ENCODE data around the gene BOC. TPM values are rescaled to one million over a fixed set of nuclear protein-coding genes. Genes with fewer than 3 reads are reported as not detected.

Gene BOC
- polyA plus RNA-seq, 1 donor from 2014 or later = 0.53 TPM

DNA sequence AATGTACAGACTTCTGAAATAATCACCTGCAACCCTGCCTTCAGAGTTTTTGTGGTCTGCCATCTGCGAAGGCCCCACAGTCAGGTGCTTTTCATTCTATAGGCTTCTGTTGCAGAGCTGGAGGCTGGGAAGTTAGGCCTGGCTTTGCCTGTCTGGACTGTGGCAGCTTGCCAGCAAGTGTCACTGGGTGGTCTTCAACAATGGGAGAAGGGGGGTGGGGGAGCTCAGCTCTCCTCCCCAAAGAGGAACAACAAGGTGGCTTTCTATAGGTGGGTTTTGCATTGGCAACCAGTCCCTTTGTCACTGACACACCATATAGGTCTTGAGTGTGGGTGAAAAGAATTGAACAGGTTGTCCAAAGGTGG lies 7.3 kb downstream of the BOC start:
- no peaks in the 10 kb centered on the region for H3K9me3 ChIP-seq (ENCODE audit: low read length)
- no peak overlapping the region for H3K9ac ChIP-seq (ENCODE audit: low read length)
- no peaks in the 10 kb centered on the region for H3K36me3 ChIP-seq (ENCODE audit: insufficient read depth, low read length)
- H3K79me2 ChIP-seq (replicated peaks; ENCODE audit: insufficient read depth, low read length) = peaks cover 88% of the 10 kb centered on the region
- no peak overlapping the region for H2AFZ ChIP-seq (ENCODE audit: low read depth, low read length)
- no peak overlapping the region for H3K4me2 ChIP-seq (ENCODE audit: low read length)
- no peaks in the 10 kb centered on the region for H4K20me1 ChIP-seq (ENCODE audit: insufficient read depth)
- no peaks in the 10 kb centered on the region for H3F3A ChIP-seq (ENCODE audit: insufficient read depth, low read length, poor library complexity, severe bottlenecking)
- no peaks in the 10 kb centered on the region for H3K27me3 ChIP-seq (ENCODE audit: insufficient read depth, low read depth, low read length)
- H3K27ac ChIP-seq (ENCODE audit: low read length) = no peak overlapping the region
- no peaks in the 10 kb centered on the region for H3K9me2 ChIP-seq (ENCODE audit: insufficient read depth, low read length)
- no peak overlapping the region for H3K4me3 ChIP-seq (ENCODE audit: low read length)
- TF ChIP-seq TAF1 (IDR thresholded peaks at IDR 0.05; ENCODE audit: low read depth) (no peak), SMC3 (conservative IDR thresholded peaks at IDR 0.05; ENCODE audit: poor library complexity) (no peak), POLR2AphosphoS5 (IDR thresholded peaks at IDR 0.05) (no peak), REST (IDR thresholded peaks at IDR 0.05; ENCODE audit: borderline replicate concordance) (no peak), RAD21 (conservative IDR thresholded peaks at IDR 0.05) (no peak), MXI1 (conservative IDR thresholded peaks at IDR 0.05; ENCODE audit: poor library complexity, severe bottlenecking) (no peak), EP300 (conservative IDR thresholded peaks at IDR 0.05; ENCODE audit: poor library complexity, severe bottlenecking) (no peak), EZH2 (IDR thresholded peaks at IDR 0.05; ENCODE audit: borderline replicate concordance, insufficient read depth, low read length, poor library complexity, severe bottlenecking) (no peak)
- TF ChIP-seq, protein P1, sequence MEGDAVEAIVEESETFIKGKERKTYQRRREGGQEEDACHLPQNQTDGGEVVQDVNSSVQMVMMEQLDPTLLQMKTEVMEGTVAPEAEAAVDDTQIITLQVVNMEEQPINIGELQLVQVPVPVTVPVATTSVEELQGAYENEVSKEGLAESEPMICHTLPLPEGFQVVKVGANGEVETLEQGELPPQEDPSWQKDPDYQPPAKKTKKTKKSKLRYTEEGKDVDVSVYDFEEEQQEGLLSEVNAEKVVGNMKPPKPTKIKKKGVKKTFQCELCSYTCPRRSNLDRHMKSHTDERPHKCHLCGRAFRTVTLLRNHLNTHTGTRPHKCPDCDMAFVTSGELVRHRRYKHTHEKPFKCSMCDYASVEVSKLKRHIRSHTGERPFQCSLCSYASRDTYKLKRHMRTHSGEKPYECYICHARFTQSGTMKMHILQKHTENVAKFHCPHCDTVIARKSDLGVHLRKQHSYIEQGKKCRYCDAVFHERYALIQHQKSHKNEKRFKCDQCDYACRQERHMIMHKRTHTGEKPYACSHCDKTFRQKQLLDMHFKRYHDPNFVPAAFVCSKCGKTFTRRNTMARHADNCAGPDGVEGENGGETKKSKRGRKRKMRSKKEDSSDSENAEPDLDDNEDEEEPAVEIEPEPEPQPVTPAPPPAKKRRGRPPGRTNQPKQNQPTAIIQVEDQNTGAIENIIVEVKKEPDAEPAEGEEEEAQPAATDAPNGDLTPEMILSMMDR (IDR thresholded peaks at IDR 0.05; ENCODE audit: poor library complexity, severe bottlenecking) = no peak

- H3K36me3 ChIP-seq (ENCODE audit: insufficient read depth, low read length) = no peaks in the 10 kb centered on the region
These were observed 8.4 kb downstream of the BOC start for GRCh38 chr3:113219605-113220300.

More at GRCh38 chr3:113219605-113220300, 8.4 kb downstream of the BOC start:
- TF ChIP-seq RAD21 (conservative IDR thresholded peaks at IDR 0.05) (no peak), SMC3 (conservative IDR thresholded peaks at IDR 0.05; ENCODE audit: poor library complexity) (no peak), MXI1 (conservative IDR thresholded peaks at IDR 0.05; ENCODE audit: poor library complexity, severe bottlenecking) (no peak), TAF1 (IDR thresholded peaks at IDR 0.05; ENCODE audit: low read depth) (no peak), EP300 (conservative IDR thresholded peaks at IDR 0.05; ENCODE audit: poor library complexity, severe bottlenecking) (no peak)
- TF ChIP-seq, protein P1 (IDR thresholded peaks at IDR 0.05; ENCODE audit: poor library complexity, severe bottlenecking) = no peak
- no peaks in the 10 kb centered on the region for H4K20me1 ChIP-seq (ENCODE audit: insufficient read depth)
- H3K27me3 ChIP-seq (ENCODE audit: insufficient read depth, low read depth, low read length) = no peaks in the 10 kb centered on the region
- H3F3A ChIP-seq (ENCODE audit: insufficient read depth, low read length, poor library complexity, severe bottlenecking) = no peaks in the 10 kb centered on the region
- H3K9me3 ChIP-seq (ENCODE audit: low read length) = no peaks in the 10 kb centered on the region
- no peak overlapping the region for H2AFZ ChIP-seq (ENCODE audit: low read depth, low read length)
- no peak overlapping the region for H3K4me3 ChIP-seq (ENCODE audit: low read length)
- H3K27ac ChIP-seq (ENCODE audit: low read length) = no peak overlapping the region
- H3K9me2 ChIP-seq (ENCODE audit: insufficient read depth, low read length) = no peaks in the 10 kb centered on the region
- no peak overlapping the region for H3K9ac ChIP-seq (ENCODE audit: low read length)
- no peak overlapping the region for H3K4me2 ChIP-seq (ENCODE audit: low read length)
- peaks cover 77% of the 10 kb centered on the region for H3K79me2 ChIP-seq (replicated peaks; ENCODE audit: insufficient read depth, low read length)

Data from neural cell (in vitro differentiated cells).